Measurements from ENCODE around the gene CDK8. TPM values are rescaled to one million over a fixed set of nuclear protein-coding genes. Genes with fewer than 3 reads are reported as not detected.

Gene CDK8
- total and polyA plus RNA-seq, 2 experiments from 2014 or later: 13.6 to 24.0 TPM

DNA sequence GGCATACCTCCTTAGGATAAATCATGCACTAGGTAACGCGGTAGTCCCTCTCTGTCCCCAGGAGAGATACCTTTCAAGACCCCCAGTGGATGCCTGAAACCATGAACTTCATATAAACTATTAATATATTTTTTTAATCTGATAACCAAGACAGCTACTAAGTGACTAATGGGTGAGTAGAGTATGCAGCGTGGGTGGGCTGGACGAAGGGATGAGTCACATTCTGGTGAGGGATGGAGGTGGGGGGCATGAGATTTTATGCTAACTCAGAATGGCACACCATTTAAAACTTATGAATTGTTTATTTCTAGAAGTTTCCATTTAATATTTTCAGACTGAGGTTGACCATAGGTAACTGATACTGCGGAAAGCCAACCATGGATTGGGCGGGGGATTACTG, 46.2 kb downstream of the CDK8 start (continued):
- TF ChIP-seq, protein P1, sequence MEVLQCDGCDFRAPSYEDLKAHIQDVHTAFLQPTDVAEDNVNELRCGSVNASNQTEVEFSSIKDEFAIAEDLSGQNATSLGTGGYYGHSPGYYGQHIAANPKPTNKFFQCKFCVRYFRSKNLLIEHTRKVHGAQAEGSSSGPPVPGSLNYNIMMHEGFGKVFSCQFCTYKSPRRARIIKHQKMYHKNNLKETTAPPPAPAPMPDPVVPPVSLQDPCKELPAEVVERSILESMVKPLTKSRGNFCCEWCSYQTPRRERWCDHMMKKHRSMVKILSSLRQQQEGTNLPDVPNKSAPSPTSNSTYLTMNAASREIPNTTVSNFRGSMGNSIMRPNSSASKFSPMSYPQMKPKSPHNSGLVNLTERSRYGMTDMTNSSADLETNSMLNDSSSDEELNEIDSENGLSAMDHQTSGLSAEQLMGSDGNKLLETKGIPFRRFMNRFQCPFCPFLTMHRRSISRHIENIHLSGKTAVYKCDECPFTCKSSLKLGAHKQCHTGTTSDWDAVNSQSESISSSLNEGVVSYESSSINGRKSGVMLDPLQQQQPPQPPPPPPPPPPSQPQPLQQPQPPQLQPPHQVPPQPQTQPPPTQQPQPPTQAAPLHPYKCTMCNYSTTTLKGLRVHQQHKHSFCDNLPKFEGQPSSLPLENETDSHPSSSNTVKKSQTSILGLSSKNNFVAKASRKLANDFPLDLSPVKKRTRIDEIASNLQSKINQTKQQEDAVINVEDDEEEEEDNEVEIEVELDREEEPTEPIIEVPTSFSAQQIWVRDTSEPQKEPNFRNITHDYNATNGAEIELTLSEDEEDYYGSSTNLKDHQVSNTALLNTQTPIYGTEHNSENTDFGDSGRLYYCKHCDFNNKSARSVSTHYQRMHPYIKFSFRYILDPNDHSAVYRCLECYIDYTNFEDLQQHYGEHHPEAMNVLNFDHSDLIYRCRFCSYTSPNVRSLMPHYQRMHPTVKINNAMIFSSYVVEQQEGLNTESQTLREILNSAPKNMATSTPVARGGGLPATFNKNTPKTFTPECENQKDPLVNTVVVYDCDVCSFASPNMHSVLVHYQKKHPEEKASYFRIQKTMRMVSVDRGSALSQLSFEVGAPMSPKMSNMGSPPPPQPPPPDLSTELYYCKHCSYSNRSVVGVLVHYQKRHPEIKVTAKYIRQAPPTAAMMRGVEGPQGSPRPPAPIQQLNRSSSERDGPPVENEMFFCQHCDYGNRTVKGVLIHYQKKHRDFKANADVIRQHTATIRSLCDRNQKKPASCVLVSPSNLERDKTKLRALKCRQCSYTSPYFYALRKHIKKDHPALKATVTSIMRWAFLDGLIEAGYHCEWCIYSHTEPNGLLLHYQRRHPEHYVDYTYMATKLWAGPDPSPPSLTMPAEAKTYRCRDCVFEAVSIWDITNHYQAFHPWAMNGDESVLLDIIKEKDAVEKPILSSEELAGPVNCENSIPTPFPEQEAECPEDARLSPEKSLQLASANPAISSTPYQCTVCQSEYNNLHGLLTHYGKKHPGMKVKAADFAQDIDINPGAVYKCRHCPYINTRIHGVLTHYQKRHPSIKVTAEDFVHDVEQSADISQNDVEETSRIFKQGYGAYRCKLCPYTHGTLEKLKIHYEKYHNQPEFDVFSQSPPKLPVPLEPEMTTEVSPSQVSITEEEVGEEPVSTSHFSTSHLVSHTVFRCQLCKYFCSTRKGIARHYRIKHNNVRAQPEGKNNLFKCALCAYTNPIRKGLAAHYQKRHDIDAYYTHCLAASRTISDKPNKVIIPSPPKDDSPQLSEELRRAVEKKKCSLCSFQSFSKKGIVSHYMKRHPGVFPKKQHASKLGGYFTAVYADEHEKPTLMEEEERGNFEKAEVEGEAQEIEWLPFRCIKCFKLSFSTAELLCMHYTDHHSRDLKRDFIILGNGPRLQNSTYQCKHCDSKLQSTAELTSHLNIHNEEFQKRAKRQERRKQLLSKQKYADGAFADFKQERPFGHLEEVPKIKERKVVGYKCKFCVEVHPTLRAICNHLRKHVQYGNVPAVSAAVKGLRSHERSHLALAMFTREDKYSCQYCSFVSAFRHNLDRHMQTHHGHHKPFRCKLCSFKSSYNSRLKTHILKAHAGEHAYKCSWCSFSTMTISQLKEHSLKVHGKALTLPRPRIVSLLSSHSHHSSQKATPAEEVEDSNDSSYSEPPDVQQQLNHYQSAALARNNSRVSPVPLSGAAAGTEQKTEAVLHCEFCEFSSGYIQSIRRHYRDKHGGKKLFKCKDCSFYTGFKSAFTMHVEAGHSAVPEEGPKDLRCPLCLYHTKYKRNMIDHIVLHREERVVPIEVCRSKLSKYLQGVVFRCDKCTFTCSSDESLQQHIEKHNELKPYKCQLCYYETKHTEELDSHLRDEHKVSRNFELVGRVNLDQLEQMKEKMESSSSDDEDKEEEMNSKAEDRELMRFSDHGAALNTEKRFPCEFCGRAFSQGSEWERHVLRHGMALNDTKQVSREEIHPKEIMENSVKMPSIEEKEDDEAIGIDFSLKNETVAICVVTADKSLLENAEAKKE (CRISPR knock-in tag; IDR thresholded peaks at IDR 0.05): no peak
- TF ChIP-seq, protein P2, sequence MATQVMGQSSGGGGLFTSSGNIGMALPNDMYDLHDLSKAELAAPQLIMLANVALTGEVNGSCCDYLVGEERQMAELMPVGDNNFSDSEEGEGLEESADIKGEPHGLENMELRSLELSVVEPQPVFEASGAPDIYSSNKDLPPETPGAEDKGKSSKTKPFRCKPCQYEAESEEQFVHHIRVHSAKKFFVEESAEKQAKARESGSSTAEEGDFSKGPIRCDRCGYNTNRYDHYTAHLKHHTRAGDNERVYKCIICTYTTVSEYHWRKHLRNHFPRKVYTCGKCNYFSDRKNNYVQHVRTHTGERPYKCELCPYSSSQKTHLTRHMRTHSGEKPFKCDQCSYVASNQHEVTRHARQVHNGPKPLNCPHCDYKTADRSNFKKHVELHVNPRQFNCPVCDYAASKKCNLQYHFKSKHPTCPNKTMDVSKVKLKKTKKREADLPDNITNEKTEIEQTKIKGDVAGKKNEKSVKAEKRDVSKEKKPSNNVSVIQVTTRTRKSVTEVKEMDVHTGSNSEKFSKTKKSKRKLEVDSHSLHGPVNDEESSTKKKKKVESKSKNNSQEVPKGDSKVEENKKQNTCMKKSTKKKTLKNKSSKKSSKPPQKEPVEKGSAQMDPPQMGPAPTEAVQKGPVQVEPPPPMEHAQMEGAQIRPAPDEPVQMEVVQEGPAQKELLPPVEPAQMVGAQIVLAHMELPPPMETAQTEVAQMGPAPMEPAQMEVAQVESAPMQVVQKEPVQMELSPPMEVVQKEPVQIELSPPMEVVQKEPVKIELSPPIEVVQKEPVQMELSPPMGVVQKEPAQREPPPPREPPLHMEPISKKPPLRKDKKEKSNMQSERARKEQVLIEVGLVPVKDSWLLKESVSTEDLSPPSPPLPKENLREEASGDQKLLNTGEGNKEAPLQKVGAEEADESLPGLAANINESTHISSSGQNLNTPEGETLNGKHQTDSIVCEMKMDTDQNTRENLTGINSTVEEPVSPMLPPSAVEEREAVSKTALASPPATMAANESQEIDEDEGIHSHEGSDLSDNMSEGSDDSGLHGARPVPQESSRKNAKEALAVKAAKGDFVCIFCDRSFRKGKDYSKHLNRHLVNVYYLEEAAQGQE (IDR thresholded peaks at IDR 0.05; ENCODE audit: unreplicated experiment): no peak
- TF ChIP-seq, protein P3, sequence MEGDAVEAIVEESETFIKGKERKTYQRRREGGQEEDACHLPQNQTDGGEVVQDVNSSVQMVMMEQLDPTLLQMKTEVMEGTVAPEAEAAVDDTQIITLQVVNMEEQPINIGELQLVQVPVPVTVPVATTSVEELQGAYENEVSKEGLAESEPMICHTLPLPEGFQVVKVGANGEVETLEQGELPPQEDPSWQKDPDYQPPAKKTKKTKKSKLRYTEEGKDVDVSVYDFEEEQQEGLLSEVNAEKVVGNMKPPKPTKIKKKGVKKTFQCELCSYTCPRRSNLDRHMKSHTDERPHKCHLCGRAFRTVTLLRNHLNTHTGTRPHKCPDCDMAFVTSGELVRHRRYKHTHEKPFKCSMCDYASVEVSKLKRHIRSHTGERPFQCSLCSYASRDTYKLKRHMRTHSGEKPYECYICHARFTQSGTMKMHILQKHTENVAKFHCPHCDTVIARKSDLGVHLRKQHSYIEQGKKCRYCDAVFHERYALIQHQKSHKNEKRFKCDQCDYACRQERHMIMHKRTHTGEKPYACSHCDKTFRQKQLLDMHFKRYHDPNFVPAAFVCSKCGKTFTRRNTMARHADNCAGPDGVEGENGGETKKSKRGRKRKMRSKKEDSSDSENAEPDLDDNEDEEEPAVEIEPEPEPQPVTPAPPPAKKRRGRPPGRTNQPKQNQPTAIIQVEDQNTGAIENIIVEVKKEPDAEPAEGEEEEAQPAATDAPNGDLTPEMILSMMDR (conservative IDR thresholded peaks at IDR 0.05; ENCODE audit: low read depth in 2 of 2): no peak
- TF ChIP-seq JUNB (IDR thresholded peaks at IDR 0.05; ENCODE audit: unreplicated experiment): no peak

Measured in GM23338 (cell line).